Keratinocyte (primary cell): ENCODE data around the gene RBL1. TPM values are rescaled to one million over a fixed set of nuclear protein-coding genes. Genes with fewer than 3 reads are reported as not detected.
"Not testable (repeated sequence)": the region's sequence is repeated elsewhere in the genome, so short reads cannot be mapped to it uniquely, and the experiment has no call there.

Experiments
- DNase-seq: peaks from one replicate; pipeline ENCODE4 v3.0.0-alpha.2; 2011; ENCODE audit warnings: low read depth, missing footprints, low spot score
- FAIRE-seq: peaks from 2 replicates; lab custom pipeline; 2011; peaks lifted over from hg19 to GRCh38; lab: Jason Lieb, UNC
- H2AFZ ChIP-seq: 2 replicates; pipeline ENCODE4 v1.6.0; 2012; ENCODE audit warnings: low read length, control low read depth, inconsistent platforms; ENCODE audit not compliant: control insufficient read depth
- H3K27ac ChIP-seq: 2 replicates; pipeline ENCODE4 v1.5.1; 2011; ENCODE audit warnings: low read length; ENCODE audit not compliant: control insufficient read depth, insufficient read depth
- H3K27me3 ChIP-seq: 3 replicates; pipeline ENCODE4 v1.6.0; 2011; ENCODE audit warnings: low read length; ENCODE audit not compliant: control insufficient read depth, insufficient read depth; ENCODE audit errors: extremely low read depth
- H3K36me3 ChIP-seq, 2 experiments: 2 replicates in 1 of 2; 3 replicates in 1 of 2; pipeline ENCODE4 v1.5.1; 2011; ENCODE audit warnings: low read length in 2 of 2, mild to moderate bottlenecking in 1 of 2; ENCODE audit not compliant: control insufficient read depth in 2 of 2, insufficient read depth in 2 of 2; ENCODE audit errors: extremely low read depth in 1 of 2
- H3K4me1 ChIP-seq: 3 replicates; pipeline ENCODE4 v1.5.1; 2011; ENCODE audit warnings: low read length; ENCODE audit not compliant: control insufficient read depth, insufficient read depth; ENCODE audit errors: extremely low read depth
- H3K4me2 ChIP-seq: 3 replicates; pipeline ENCODE4 v1.6.0; 2011; ENCODE audit warnings: low read depth, low read length; ENCODE audit not compliant: control insufficient read depth, insufficient read depth; ENCODE audit errors: extremely low read depth
- H3K4me3 ChIP-seq, 3 experiments: fragments of 200-600 bp in 1 of 3; sonication (generic) in 1 of 3; 2 replicates in 2 of 3; 3 replicates in 1 of 3; pipeline ENCODE4 v1.5.1; 2011 to 2016; ENCODE audit warnings: low read length in 3 of 3, mild to moderate bottlenecking in 3 of 3, control low read depth in 2 of 3, inconsistent platforms in 1 of 3, low read depth in 1 of 3, mixed read lengths in 1 of 3, mixed run types in 1 of 3, moderate library complexity in 1 of 3; ENCODE audit not compliant: control insufficient read depth in 2 of 3, insufficient read depth in 2 of 3; ENCODE audit errors: extremely low read depth in 1 of 3
- H3K79me2 ChIP-seq: 2 replicates; pipeline ENCODE4 v1.6.0; 2012; ENCODE audit warnings: low read length; ENCODE audit not compliant: control insufficient read depth, insufficient read depth
- H3K9ac ChIP-seq: 3 replicates; pipeline ENCODE4 v1.6.0; 2011; ENCODE audit warnings: low read length; ENCODE audit not compliant: control insufficient read depth, insufficient read depth; ENCODE audit errors: extremely low read depth
- H3K9me1 ChIP-seq: 3 replicates; pipeline ENCODE4 v1.6.0; 2011; ENCODE audit warnings: low read length; ENCODE audit not compliant: control insufficient read depth, insufficient read depth; ENCODE audit errors: extremely low read depth
- H3K9me3 ChIP-seq: 2 replicates; pipeline ENCODE4 v1.5.1; 2012; ENCODE audit warnings: low read depth, low read length; ENCODE audit not compliant: control insufficient read depth
- H4K20me1 ChIP-seq: 3 replicates; pipeline ENCODE4 v1.6.0; 2011; ENCODE audit warnings: low read length; ENCODE audit not compliant: control insufficient read depth, insufficient read depth; ENCODE audit errors: extremely low read depth
- EZH2 ChIP-seq: IDR thresholded peaks from one replicate; pipeline ENCODE4 v1.6.1; 2012; ENCODE audit warnings: inconsistent platforms, mild to moderate bottlenecking, low read length, moderate library complexity
- dilution Hi-C: fragments of 300-500 bp; cut with MboI; formaldehyde crosslinking; loops from one replicate; pipeline ENCODE4 v1.7.0; 2020; ENCODE audit warnings: low sequenced_read_pairs; ENCODE audit not compliant: extremely low pct_ligation_motif_present
- polyA plus RNA-seq, 5 experiments: library from polyadenylated mRNA; depleted of rRNA in 3 of 5; stranded (reverse) in 3 of 5; stranded (forward) in 1 of 5; unstranded in 1 of 5; fragments of >200 nt; gene quantifications; 1 replicate in 1 of 5; 2 replicates in 3 of 5; 3 replicates in 1 of 5; pipeline versions ENCODE4 v1.2.1 to v1.2.3, GENCODE V29; 2011 to 2012; ENCODE audit warnings: missing spikeins in 2 of 5, low read depth in 1 of 5, low replicate concordance in 1 of 5
- TF ChIP-seq, protein P1 (sequence below), 3 experiments: IDR thresholded peaks in 1 of 3; conservative IDR thresholded peaks in 1 of 3; optimal IDR thresholded peaks in 1 of 3; 2 replicates in 2 of 3; 3 replicates in 1 of 3; pipeline versions ENCODE3 to v1.5.1; 2011; ENCODE audit warnings: low read length in 3 of 3, mild to moderate bottlenecking in 3 of 3, moderate library complexity in 2 of 3, control low read depth in 1 of 3, inconsistent platforms in 1 of 3; ENCODE audit not compliant: insufficient read depth in 2 of 3; ENCODE audit errors: extremely low read depth in 1 of 3

Gene RBL1
- polyA plus RNA-seq, 1 donor (not counting 4 experiments of a cell fraction or from before 2014, with no cell fraction given), result 4.5 TPM

GRCh38 chr20:37131486-37131885 is 35.7 kb upstream of the RBL1 start:
- Histone ChIP-seq H3K36me3 (no peaks in the 10 kb centered on the region), H3K4me1 (no peaks in the 10 kb centered on the region), H3K4me2 (no peak overlapping the region), H4K20me1 (no peaks in the 10 kb centered on the region), H2AFZ (no peak overlapping the region), H3K27ac (no peak overlapping the region), H3K9me1 (no peaks in the 10 kb centered on the region), H3K9me3 (no peaks in the 10 kb centered on the region), H3K4me3 (no peak overlapping the region), H3K9ac (no peak overlapping the region), H3K27me3 (peaks cover 6% of the 10 kb centered on the region), H3K79me2 (no peaks in the 10 kb centered on the region)
- no peak for TF ChIP-seq EZH2
- TF ChIP-seq, protein P1, sequence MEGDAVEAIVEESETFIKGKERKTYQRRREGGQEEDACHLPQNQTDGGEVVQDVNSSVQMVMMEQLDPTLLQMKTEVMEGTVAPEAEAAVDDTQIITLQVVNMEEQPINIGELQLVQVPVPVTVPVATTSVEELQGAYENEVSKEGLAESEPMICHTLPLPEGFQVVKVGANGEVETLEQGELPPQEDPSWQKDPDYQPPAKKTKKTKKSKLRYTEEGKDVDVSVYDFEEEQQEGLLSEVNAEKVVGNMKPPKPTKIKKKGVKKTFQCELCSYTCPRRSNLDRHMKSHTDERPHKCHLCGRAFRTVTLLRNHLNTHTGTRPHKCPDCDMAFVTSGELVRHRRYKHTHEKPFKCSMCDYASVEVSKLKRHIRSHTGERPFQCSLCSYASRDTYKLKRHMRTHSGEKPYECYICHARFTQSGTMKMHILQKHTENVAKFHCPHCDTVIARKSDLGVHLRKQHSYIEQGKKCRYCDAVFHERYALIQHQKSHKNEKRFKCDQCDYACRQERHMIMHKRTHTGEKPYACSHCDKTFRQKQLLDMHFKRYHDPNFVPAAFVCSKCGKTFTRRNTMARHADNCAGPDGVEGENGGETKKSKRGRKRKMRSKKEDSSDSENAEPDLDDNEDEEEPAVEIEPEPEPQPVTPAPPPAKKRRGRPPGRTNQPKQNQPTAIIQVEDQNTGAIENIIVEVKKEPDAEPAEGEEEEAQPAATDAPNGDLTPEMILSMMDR (optimal IDR thresholded peaks at IDR 0.05 in 1 of 3, IDR thresholded peaks at IDR 0.05 in 1 of 3, conservative IDR thresholded peaks at IDR 0.05 in 1 of 3; ENCODE audit: extremely low read depth in 1 of 3, insufficient read depth in 2 of 3, low read length in 3 of 3), result no peak
- DNase-seq, result no peak
- FAIRE-seq, result no peak
- dilution Hi-C loops, result no loop called here

GRCh38 chr20:37128803-37129202 is 33.0 kb upstream of the RBL1 start:
- Histone ChIP-seq H3K9ac (no peak overlapping the region), H3K4me3 (no peak overlapping the region), H4K20me1 (no peaks in the 10 kb centered on the region), H3K9me1 (no peaks in the 10 kb centered on the region), H3K4me2 (no peak overlapping the region), H3K4me1 (no peaks in the 10 kb centered on the region), H3K27me3 (peaks cover 6% of the 10 kb centered on the region), H3K27ac (no peak overlapping the region), H2AFZ (no peak overlapping the region), H3K36me3 (no peaks in the 10 kb centered on the region), H3K9me3 (no peaks in the 10 kb centered on the region), H3K79me2 (no peaks in the 10 kb centered on the region)
- dilution Hi-C loops, result no loop called here
- TF ChIP-seq, protein P1 (optimal IDR thresholded peaks at IDR 0.05 in 1 of 3, IDR thresholded peaks at IDR 0.05 in 1 of 3, conservative IDR thresholded peaks at IDR 0.05 in 1 of 3; ENCODE audit: extremely low read depth in 1 of 3, insufficient read depth in 2 of 3, low read length in 3 of 3), result no peak
- no peak for TF ChIP-seq EZH2
- DNase-seq (no peak), FAIRE-seq (no peak)

DNA sequence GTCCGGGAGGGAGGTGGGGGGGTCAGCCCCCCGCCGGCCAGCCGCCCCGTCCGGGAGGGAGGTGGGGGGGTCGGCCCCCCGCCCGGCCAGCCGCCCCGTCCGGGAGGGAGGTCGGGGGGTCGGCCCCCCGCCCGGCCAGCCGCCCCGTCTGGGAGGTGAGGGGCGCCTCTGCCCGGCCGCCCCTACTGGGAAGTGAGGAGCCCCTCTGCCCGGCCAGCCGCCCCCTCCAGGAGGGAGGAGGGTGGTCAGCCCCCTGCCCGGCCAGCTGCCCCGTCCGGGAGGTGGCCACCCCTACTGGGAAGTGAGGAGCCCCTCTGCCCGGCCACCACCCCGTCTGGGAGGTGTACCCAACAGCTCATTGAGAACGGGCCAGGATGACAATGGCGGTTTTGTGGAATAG is 30.5 kb upstream of the RBL1 start:
- H3K4me3 ChIP-seq, dilution Hi-C loops, H4K20me1 ChIP-seq, H2AFZ ChIP-seq, H3K9me3 ChIP-seq, H3K4me2 ChIP-seq, H3K9me1 ChIP-seq, H3K79me2 ChIP-seq, H3K9ac ChIP-seq, H3K4me1 ChIP-seq, H3K36me3 ChIP-seq, FAIRE-seq, H3K27me3 ChIP-seq, DNase-seq, H3K27ac ChIP-seq: not testable (repeated sequence)
